IPS DF 19.7 (cell line): ENCODE data around the gene PDE1A.

ENCODE experiments used
- DNase-seq: peaks from one replicate; pipeline ENCODE4 v3.0.0-alpha.2; 2013; ENCODE audit warnings: low read depth, low spot score

Gene PDE1A

DNA sequence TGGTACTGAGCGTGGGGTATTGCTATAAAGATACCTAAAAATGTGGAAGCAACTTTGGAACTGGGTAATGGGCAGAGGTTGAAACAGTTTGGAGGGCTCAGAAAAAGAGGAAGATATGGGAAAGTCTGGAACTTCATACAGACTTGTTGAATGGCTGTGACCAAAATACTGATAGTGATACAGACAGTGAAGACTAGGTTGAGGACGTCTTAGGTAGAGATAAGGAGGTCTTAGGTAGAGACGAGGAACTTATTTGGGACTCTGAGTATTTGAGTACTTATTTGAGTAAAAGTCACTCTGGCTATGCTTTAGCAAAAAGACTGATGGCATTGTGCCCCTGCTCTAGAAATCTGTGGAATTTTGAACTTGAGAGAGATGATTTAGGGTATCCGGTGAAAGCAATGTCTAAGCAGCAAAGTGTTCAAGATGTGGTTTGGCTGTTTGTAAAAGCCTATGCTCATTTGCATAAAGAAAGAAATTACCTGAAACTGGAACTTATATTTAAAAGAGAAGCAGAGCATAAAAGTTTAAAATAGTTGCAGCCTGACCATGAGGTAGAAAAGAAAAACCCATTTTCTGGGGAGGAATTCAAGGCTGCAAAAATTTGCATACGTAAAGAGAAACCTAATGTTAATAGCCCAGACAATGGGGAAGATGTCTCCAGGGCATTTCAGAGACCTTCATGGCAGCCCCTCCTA lies 219.6 kb downstream of the PDE1A start:
- no peak for DNase-seq

- DNase-seq, result no peak
Measured at GRCh38 chr2:182197529-182197928, 229.3 kb downstream of the PDE1A start.

GRCh38 chr2:182193291-182193690 lies 233.5 kb downstream of the PDE1A start:
- DNase-seq, result no peak

GRCh38 chr2:182191061-182191460 lies 235.8 kb downstream of the PDE1A start:
- no peak for DNase-seq

- DNase-seq, result no peak
Measured at GRCh38 chr2:182187130-182187529, 239.7 kb downstream of the PDE1A start.

DNA sequence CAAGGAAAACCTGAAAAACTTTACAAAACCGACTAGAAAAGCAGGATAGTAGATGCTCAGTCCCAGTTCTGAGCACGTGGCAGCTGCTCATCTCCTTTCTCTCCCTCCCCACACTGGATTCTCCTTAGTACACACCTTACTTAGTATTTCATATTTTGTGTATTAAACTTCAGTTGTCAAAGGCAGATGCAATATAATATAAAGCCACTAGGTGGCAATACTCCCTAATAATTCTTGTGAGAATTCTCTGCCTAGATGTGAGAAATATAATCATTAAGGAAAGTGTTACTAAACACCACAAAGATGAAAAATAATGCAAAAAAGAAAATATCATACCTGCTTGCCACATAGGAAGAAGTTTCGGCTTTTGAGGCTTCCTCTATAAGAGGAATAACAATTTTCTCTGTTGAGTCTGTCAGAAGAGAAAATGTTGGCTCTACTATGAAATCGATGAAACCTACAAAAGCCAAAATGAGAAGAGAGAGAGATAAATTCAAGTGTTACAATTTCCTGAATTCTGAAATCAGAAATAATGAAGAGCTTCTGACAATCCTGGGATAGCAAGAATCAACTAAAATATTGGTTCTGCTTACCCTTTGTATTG lies 240.6 kb downstream of the PDE1A start:
- DNase-seq, result no peak

- DNase-seq, result no peak
Measured at GRCh38 chr2:182182436-182182835, 244.4 kb downstream of the PDE1A start.

GRCh38 chr2:182181381-182181780 lies 245.5 kb downstream of the PDE1A start:
- no peak for DNase-seq

DNA sequence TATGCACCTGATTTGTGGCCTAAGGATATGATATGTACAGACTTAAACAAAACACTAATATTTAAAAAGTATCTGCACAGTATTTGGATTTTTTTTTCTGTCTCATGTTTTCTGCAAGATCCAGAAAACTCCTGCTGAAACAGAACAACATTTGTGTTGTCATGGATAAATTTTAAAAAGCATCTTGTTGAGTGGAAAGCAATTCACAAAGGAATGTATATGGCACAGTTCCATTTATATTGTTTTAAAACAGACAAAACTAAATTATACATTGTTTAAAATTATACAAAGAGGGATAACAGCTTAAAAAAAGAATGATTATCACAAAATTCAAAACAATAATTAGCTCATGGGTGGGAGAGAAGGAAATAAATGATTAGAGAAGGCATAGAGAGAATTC lies 247.7 kb downstream of the PDE1A start:
- no peak for DNase-seq

DNA sequence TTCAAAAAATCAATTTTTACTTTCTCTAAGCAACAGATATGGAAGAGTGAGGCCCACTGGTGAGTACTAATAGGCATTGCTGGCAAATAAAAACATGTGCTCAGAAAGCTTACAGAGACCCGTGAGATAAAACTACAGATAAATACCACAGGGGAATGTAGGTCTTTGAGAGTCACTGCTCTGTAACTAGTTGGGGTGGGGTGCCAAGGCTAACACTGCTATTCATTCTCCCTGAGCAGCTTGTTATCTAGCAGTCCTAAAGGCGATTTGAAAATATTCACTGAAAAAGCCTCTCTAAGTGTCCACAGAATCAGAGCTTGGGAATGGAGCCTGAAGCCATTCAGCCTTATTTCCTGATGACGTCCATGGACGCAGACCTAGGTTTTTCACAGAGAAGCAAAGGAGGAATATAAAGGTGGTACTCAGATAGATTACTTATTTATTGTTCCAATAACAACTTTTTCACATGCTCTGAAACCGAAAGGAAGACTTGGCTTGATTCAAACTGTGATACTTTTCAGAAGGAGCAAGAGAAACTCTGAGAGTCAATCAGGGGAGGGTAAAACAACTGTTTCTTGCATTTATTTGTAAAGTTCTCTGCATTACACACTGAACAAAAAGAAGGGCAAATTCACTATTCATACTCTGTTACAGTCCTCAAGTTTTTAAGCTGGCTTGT lies 252.8 kb downstream of the PDE1A start:
- no peak for DNase-seq

DNA sequence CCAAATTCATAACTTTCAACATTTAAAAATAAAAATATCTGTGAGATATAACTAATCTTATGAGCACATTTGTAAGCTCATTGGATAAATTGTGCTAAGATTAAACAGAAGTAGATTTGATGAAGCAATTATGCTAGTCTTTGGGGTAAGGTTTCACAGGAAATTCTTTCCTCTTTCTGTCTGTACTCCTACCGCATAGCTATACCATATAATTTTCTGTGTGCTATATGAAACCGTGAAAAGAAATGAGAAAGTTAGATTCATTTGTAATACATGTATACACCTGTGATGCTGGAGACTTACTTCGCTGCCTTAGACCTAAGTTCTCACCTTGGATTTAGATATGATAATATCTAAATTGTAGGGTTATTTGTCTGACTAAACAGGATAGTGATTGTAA lies 256.5 kb downstream of the PDE1A start:
- no peak for DNase-seq

GRCh38 chr2:182167882-182168281 lies 259.0 kb downstream of the PDE1A start:
- no peak for DNase-seq

GRCh38 chr2:182166841-182167240 lies 260.0 kb downstream of the PDE1A start:
- DNase-seq, result no peak

DNA sequence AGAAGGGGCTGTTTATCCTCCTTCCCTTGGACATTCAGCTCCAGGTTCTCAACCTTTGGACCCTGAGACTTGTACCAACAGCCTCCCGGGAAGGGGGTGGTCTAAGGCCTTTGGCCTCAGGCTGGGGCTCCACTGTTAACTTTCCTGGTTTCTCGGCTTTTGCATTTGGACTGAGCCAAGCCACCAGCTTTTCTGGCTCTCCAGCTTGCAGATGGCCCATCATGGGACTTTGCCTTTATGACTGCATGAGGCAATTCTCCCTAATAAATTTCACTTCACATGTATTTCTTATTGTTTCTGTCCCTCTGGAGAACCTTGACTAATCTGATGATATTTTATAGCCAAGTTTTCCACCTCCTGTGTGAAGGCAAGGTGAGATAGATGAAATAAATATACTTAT lies 260.4 kb downstream of the PDE1A start:
- DNase-seq, result no peak

DNA sequence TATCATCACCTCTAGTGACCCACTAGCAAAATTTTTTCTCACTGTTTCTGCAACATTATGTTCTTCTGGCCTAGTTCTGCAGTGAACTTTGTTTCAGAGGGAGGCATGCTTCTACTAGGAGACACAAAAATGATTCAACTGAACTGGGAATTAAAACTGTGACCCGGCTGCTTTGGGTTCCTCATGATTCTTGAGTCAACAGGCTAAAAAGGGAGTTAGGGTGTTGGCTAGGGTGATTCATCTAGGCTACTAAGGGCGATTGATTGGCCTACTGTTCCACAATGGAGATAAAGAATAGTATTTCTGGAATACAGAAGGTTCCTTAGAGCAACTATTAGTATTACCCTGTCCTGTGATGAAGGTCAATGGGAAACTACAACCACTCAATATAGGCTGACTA lies 261.6 kb downstream of the PDE1A start:
- no peak for DNase-seq

- no peak for DNase-seq
Measured at GRCh38 chr2:182164686-182165085, 262.1 kb downstream of the PDE1A start.

GRCh38 chr2:182163878-182164277 lies 263.0 kb downstream of the PDE1A start:
- no peak for DNase-seq

GRCh38 chr2:182148344-182148743 lies 278.5 kb downstream of the PDE1A start:
- DNase-seq, result no peak

DNA sequence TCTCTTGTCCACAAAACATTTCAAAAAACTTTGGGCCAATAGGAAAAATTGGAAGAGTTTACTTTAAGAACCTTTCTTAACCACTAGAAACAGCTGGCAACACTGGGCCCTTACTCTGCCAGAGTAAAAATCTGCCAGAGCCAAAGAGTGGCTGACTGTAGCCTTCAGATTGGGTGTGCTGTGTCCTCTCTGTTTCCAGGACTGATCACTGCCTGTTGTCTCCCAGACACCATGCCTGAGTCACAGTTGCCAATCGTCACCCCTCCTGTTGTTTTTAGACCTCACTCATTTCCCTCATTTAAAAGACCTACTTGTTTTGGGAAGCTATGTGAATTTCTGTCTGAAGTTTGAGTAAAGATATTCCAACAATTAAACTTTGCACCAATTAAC lies 282.1 kb downstream of the PDE1A start:
- DNase-seq, result no peak

- no peak for DNase-seq
Measured at GRCh38 chr2:182144041-182144775, 282.6 kb downstream of the PDE1A start.

GRCh38 chr2:182142062-182142461 lies 284.8 kb downstream of the PDE1A start:
- DNase-seq, result no peak

DNA sequence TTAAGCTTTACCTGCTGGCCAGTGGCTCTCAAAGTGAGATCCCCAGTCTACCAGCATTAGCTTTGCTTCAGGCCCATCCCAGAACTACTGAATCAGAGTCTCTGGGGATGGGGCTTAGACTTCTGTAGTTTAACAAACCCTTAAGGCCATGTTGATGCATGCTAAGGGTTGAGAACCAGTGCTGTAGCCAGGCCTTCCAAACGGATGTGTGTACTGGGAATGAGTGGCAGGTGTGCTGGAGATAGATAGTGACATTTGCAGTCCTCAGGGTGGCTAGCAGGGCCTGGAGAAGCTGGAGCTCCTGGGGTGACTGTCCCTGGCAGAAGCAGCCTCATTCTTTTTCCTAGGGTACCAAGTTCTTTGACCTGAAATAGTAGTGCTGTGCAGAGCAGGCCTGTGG lies 292.6 kb downstream of the PDE1A start:
- no peak for DNase-seq
